RWPE2 (cell line): Measurements from ENCODE around the gene TENM4.

Experiments
- ATAC-seq: fragments of 200-7000 bp; cut with Tn5 transposase; 3 replicates; pipeline ENCODE4 v1.9.1; 2021; ENCODE audit warnings: low read depth
- DNase-seq: peaks from one replicate; pipeline ENCODE4 v3.0.0-alpha.2; 2020; ENCODE audit warnings: low spot score
- H3K27ac ChIP-seq: fragments of 450-650 bp; 2 replicates; pipeline ENCODE4 v1.5.1; 2017; ENCODE audit warnings: mild to moderate bottlenecking; ENCODE audit not compliant: poor library complexity, severe bottlenecking
- H3K27me3 ChIP-seq: fragments of 250-450 bp; sonication (Bioruptor Pico); 2 replicates; pipeline ENCODE4 v1.5.1; 2021; ENCODE audit warnings: mild to moderate bottlenecking, moderate library complexity; ENCODE audit not compliant: insufficient read depth, poor library complexity, severe bottlenecking
- H3K36me3 ChIP-seq: fragments of 250-450 bp; sonication (Bioruptor Pico); 2 replicates; pipeline ENCODE4 v1.5.1; 2020; ENCODE audit warnings: low read depth, mild to moderate bottlenecking, moderate library complexity
- H3K4me1 ChIP-seq: fragments of 250-450 bp; sonication (Bioruptor Pico); 2 replicates; pipeline ENCODE4 v1.5.1; 2021; ENCODE audit warnings: mild to moderate bottlenecking, moderate library complexity; ENCODE audit not compliant: insufficient read depth, poor library complexity, severe bottlenecking
- H3K4me3 ChIP-seq: fragments of 250-450 bp; sonication (Bioruptor Pico); 2 replicates; pipeline ENCODE4 v1.5.1; 2021; ENCODE audit warnings: mild to moderate bottlenecking, moderate library complexity; ENCODE audit not compliant: severe bottlenecking
- H3K9me3 ChIP-seq: fragments of 250-450 bp; sonication (Bioruptor Pico); 2 replicates; pipeline ENCODE4 v1.5.1; 2021; ENCODE audit warnings: mild to moderate bottlenecking, moderate library complexity; ENCODE audit not compliant: severe bottlenecking
- CTCF ChIP-seq: fragments of 450-650 bp; IDR thresholded peaks from one replicate; pipeline ENCODE4 v1.5.1; 2017; ENCODE audit warnings: mild to moderate bottlenecking, moderate library complexity; ENCODE audit not compliant: poor library complexity, severe bottlenecking

Gene TENM4

GRCh38 chr11:79262221-79262620 lies 178.6 kb downstream of the TENM4 start:
- ATAC-seq (no peak), DNase-seq (no peak)
- TF ChIP-seq CTCF, result no peak
- Histone ChIP-seq H3K27ac (no peak overlapping the region), H3K36me3 (no peaks in the 10 kb centered on the region), H3K9me3 (no peaks in the 10 kb centered on the region), H3K4me1 (no peaks in the 10 kb centered on the region), H3K27me3 (no peaks in the 10 kb centered on the region), H3K4me3 (no peak overlapping the region)

GRCh38 chr11:79261684-79262083 lies 179.1 kb downstream of the TENM4 start:
- H3K4me1 ChIP-seq, result no peaks in the 10 kb centered on the region
- no peak for DNase-seq

GRCh38 chr11:79259800-79260199 lies 181.0 kb downstream of the TENM4 start:
- ATAC-seq (no peak), DNase-seq (no peak)
- no peaks in the 10 kb centered on the region for H3K4me1 ChIP-seq
- H3K9me3 ChIP-seq, result no peaks in the 10 kb centered on the region
- H3K4me3 ChIP-seq, result no peak overlapping the region
- no peaks in the 10 kb centered on the region for H3K36me3 ChIP-seq
- peak; percentile 28 for TF ChIP-seq CTCF
- no peaks in the 10 kb centered on the region for H3K27me3 ChIP-seq
- H3K27ac ChIP-seq, result no peak overlapping the region

More at GRCh38 chr11:79261684-79262083, 179.1 kb downstream of the TENM4 start:
- TF ChIP-seq CTCF, result no peak
- ATAC-seq, result no peak
- no peaks in the 10 kb centered on the region for H3K9me3 ChIP-seq
- H3K27me3 ChIP-seq, result no peaks in the 10 kb centered on the region
- no peak overlapping the region for H3K27ac ChIP-seq
- H3K4me3 ChIP-seq, result no peak overlapping the region
- H3K36me3 ChIP-seq, result no peaks in the 10 kb centered on the region

GRCh38 chr11:79258576-79258975 lies 182.3 kb downstream of the TENM4 start:
- H3K27me3 ChIP-seq, result no peaks in the 10 kb centered on the region
- no peaks in the 10 kb centered on the region for H3K36me3 ChIP-seq
- ATAC-seq (no peak), DNase-seq (no peak)
- TF ChIP-seq CTCF, result no peak
- H3K4me3 ChIP-seq, result no peak overlapping the region
- no peak overlapping the region for H3K27ac ChIP-seq
- H3K9me3 ChIP-seq, result no peaks in the 10 kb centered on the region
- H3K4me1 ChIP-seq, result no peaks in the 10 kb centered on the region

- no peaks in the 10 kb centered on the region for H3K9me3 ChIP-seq
- no peak overlapping the region for H3K27ac ChIP-seq
- TF ChIP-seq CTCF, result no peak
- ATAC-seq, result no peak
- no peaks in the 10 kb centered on the region for H3K36me3 ChIP-seq
- H3K4me3 ChIP-seq, result no peak overlapping the region
- H3K27me3 ChIP-seq, result no peaks in the 10 kb centered on the region
- no peak for DNase-seq
- H3K4me1 ChIP-seq, result no peaks in the 10 kb centered on the region
Measured at GRCh38 chr11:79255965-79256364, 184.9 kb downstream of the TENM4 start.
